Esophagus squamous epithelium (tissue), 4 donors: ENCODE measurements around the gene KIFBP.
"Not testable (repeated sequence)": the region's sequence is repeated elsewhere in the genome, so short reads cannot be mapped to it uniquely, and the experiment has no call there.

Experiments
- POLR2A ChIP-seq, 4 donors: fragments of 450-650 bp; IDR thresholded peaks; one replicate each; pipeline ENCODE4 v1.6.1; 2017; ENCODE audit warnings: antibody characterized with exemption in 4 of 4, mild to moderate bottlenecking in 4 of 4, moderate library complexity in 3 of 4
- TF ChIP-seq, protein P1 (sequence below), 6 experiments: fragments of 450-650 bp in 4 of 6; fragments of 200-600 bp in 2 of 6; sonication (generic) in 2 of 6; IDR thresholded peaks; one replicate each; pipeline ENCODE4 v1.5.1; 2016 to 2019; ENCODE audit warnings: antibody characterized with exemption in 6 of 6, mild to moderate bottlenecking in 4 of 6, moderate library complexity in 4 of 6

DNA sequence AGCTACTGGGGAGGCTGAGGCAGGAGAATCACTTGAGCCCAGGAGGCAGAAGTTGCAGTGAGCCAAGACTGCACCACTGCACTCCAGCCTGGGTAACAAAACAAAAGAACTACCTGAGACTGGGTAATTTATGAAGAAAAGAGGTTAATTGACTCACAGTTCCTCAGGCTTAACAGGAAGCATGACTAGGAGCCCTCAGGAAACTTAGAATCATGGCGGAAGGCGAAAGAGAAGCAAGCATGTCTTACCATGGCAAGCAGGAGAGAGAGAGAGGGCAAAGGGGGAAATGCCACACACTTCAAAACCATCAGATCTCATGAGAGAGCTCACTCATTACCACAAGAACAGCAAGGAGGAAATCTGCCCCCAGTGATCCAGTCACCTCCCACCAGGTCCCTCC, 24.2 kb downstream of the KIFBP start:
- TF ChIP-seq, protein P1, sequence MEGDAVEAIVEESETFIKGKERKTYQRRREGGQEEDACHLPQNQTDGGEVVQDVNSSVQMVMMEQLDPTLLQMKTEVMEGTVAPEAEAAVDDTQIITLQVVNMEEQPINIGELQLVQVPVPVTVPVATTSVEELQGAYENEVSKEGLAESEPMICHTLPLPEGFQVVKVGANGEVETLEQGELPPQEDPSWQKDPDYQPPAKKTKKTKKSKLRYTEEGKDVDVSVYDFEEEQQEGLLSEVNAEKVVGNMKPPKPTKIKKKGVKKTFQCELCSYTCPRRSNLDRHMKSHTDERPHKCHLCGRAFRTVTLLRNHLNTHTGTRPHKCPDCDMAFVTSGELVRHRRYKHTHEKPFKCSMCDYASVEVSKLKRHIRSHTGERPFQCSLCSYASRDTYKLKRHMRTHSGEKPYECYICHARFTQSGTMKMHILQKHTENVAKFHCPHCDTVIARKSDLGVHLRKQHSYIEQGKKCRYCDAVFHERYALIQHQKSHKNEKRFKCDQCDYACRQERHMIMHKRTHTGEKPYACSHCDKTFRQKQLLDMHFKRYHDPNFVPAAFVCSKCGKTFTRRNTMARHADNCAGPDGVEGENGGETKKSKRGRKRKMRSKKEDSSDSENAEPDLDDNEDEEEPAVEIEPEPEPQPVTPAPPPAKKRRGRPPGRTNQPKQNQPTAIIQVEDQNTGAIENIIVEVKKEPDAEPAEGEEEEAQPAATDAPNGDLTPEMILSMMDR (IDR thresholded peaks at IDR 0.05): not testable (repeated sequence)
- not testable (repeated sequence) for TF ChIP-seq POLR2A (IDR thresholded peaks at IDR 0.05)
